ENCODE data around the gene EXOC4. TPM values are rescaled to one million over a fixed set of nuclear protein-coding genes. Genes with fewer than 3 reads are reported as not detected.

The EXOC4 gene
- total RNA-seq, 2 experiments from 2014 or later: 58.0 to 59.9 TPM

DNA sequence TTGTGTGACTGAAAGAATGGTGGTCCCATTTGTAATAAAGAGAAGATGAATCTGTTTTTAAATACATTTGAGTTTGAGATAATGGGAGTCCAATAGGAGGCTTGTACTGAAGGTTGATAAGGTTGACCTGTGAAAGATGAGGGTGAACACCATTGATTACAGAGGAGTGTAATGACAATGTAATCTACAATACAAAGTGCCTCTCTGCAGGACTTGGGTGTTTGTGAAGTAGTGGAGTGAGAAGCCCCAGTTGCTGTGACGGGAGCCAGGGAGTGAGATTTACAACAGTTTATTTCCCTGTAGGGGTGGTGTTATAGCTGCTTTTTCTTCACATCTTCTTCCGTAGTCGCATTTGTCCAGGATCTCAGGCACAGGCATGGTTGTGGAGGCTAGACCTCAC is 189.9 kb downstream of the EXOC4 start:
- Mint-ChIP-seq H3K4me3 (no peak overlapping the region), H3K27ac (no peak overlapping the region), H3K36me3 (ENCODE audit: low read depth) (no peaks in the 10 kb centered on the region), H3K27me3 (no peaks in the 10 kb centered on the region), H3K9me3 (no peaks in the 10 kb centered on the region), H3K4me1 (ENCODE audit: low read depth) (no peaks in the 10 kb centered on the region)
- CTCF ChIA-PET: no interaction called here
- Histone ChIP-seq H3K9me3 (ENCODE audit: control insufficient read depth in 1 of 2, insufficient read depth in 1 of 2, low read length in 2 of 2) (no peaks in the 10 kb centered on the region), H3K4me1 (ENCODE audit: insufficient read depth, low read length) (no peaks in the 10 kb centered on the region), H3K4me3 (ENCODE audit: low read length) (no peak overlapping the region), H3K36me3 (ENCODE audit: insufficient read depth, low read length) (no peaks in the 10 kb centered on the region), H3K27me3 (ENCODE audit: control insufficient read depth in 1 of 2, insufficient read depth in 2 of 2, low read length in 2 of 2) (no peaks in the 10 kb centered on the region), H3K27ac (ENCODE audit: low read depth in 1 of 2, low read length in 2 of 2) (no peak overlapping the region)
- no peak for DNase-seq
- POLR2A ChIA-PET: no interaction called here
- intact Hi-C loops (cut with DNase I, micrococcal nuclease): no loop called here
- ATAC-seq (ENCODE audit: poor library complexity): no peak
- TF ChIP-seq, protein P1, sequence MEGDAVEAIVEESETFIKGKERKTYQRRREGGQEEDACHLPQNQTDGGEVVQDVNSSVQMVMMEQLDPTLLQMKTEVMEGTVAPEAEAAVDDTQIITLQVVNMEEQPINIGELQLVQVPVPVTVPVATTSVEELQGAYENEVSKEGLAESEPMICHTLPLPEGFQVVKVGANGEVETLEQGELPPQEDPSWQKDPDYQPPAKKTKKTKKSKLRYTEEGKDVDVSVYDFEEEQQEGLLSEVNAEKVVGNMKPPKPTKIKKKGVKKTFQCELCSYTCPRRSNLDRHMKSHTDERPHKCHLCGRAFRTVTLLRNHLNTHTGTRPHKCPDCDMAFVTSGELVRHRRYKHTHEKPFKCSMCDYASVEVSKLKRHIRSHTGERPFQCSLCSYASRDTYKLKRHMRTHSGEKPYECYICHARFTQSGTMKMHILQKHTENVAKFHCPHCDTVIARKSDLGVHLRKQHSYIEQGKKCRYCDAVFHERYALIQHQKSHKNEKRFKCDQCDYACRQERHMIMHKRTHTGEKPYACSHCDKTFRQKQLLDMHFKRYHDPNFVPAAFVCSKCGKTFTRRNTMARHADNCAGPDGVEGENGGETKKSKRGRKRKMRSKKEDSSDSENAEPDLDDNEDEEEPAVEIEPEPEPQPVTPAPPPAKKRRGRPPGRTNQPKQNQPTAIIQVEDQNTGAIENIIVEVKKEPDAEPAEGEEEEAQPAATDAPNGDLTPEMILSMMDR (IDR thresholded peaks at IDR 0.05): no peak

GRCh38 chr7:133445617-133446016 is 192.7 kb downstream of the EXOC4 start:
- CTCF ChIA-PET: no interaction called here

DNA sequence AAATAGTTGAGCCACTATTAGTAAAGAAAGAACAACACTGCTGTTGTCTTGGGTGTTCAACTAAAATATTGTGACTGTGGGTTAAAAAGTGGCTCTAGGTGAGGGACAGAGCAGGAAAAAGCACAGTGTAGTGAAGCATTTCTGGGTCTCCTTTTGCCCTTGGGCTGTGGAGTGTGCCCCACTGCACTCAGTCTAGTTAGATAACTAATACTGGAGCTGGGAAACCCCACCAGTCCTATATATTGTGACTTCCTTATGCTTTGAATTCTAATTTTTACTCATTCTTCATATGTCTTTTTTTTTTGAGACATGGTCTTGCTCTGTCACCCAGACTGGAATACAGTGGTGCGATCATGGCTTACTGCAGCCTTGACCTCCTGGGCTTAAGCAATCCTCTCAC is 195.1 kb downstream of the EXOC4 start:
- POLR2A ChIA-PET: no interaction called here
- Mint-ChIP-seq H3K36me3 (ENCODE audit: low read depth) (peaks cover 7% of the 10 kb centered on the region), H3K27me3 (no peaks in the 10 kb centered on the region), H3K27ac (no peak overlapping the region), H3K9me3 (no peaks in the 10 kb centered on the region), H3K4me3 (no peak overlapping the region), H3K4me1 (ENCODE audit: low read depth) (peaks cover 27% of the 10 kb centered on the region)
- ATAC-seq (ENCODE audit: poor library complexity) (no peak), DNase-seq (no peak)
- Histone ChIP-seq H3K36me3 (ENCODE audit: insufficient read depth, low read length) (no peaks in the 10 kb centered on the region), H3K27ac (ENCODE audit: low read depth in 1 of 2, low read length in 2 of 2) (no peak overlapping the region), H3K4me3 (ENCODE audit: low read length) (no peak overlapping the region), H3K9me3 (ENCODE audit: control insufficient read depth in 1 of 2, insufficient read depth in 1 of 2, low read length in 2 of 2) (no peaks in the 10 kb centered on the region), H3K27me3 (ENCODE audit: control insufficient read depth in 1 of 2, insufficient read depth in 2 of 2, low read length in 2 of 2) (no peaks in the 10 kb centered on the region), H3K4me1 (ENCODE audit: insufficient read depth, low read length) (no peaks in the 10 kb centered on the region)
- TF ChIP-seq, protein P1 (IDR thresholded peaks at IDR 0.05): no peak
- intact Hi-C loops (cut with DNase I, micrococcal nuclease): no loop called here
- CTCF ChIA-PET: interaction anchor here (0.6 kb wide), 1 partner anchor 23 kb away, joined by 3 read pairs; no protein-coding TSS in a partner anchor

More at GRCh38 chr7:133445617-133446016, 192.7 kb downstream of the EXOC4 start:
- TF ChIP-seq, protein P1 (IDR thresholded peaks at IDR 0.05): no peak
- no peak overlapping the region for H3K4me3 Mint-ChIP-seq
- POLR2A ChIA-PET: no interaction called here
- Histone ChIP-seq H3K36me3 (ENCODE audit: insufficient read depth, low read length) (no peaks in the 10 kb centered on the region), H3K27me3 (ENCODE audit: control insufficient read depth in 1 of 2, insufficient read depth in 2 of 2, low read length in 2 of 2) (no peaks in the 10 kb centered on the region), H3K4me3 (ENCODE audit: low read length) (no peak overlapping the region), H3K27ac (ENCODE audit: low read depth in 1 of 2, low read length in 2 of 2) (no peak overlapping the region), H3K4me1 (ENCODE audit: insufficient read depth, low read length) (no peaks in the 10 kb centered on the region), H3K9me3 (ENCODE audit: control insufficient read depth in 1 of 2, insufficient read depth in 1 of 2, low read length in 2 of 2) (no peaks in the 10 kb centered on the region)
- ATAC-seq (ENCODE audit: poor library complexity): no peak
- no peak for DNase-seq
- peaks cover under 1% of the 10 kb centered on the region for H3K36me3 Mint-ChIP-seq (ENCODE audit: low read depth)
- H3K4me1 Mint-ChIP-seq (ENCODE audit: low read depth): peaks cover 10% of the 10 kb centered on the region
- H3K9me3 Mint-ChIP-seq: no peaks in the 10 kb centered on the region
- no peak overlapping the region for H3K27ac Mint-ChIP-seq
- intact Hi-C loops (cut with DNase I, micrococcal nuclease): no loop called here
- no peaks in the 10 kb centered on the region for H3K27me3 Mint-ChIP-seq
